Measurements from ENCODE around the gene FIBCD1. TPM values are rescaled to one million over a fixed set of nuclear protein-coding genes. Genes with fewer than 3 reads are reported as not detected.

The FIBCD1 gene
- polyA plus RNA-seq, 6 donors from 2014 or later, result not detected

DNA sequence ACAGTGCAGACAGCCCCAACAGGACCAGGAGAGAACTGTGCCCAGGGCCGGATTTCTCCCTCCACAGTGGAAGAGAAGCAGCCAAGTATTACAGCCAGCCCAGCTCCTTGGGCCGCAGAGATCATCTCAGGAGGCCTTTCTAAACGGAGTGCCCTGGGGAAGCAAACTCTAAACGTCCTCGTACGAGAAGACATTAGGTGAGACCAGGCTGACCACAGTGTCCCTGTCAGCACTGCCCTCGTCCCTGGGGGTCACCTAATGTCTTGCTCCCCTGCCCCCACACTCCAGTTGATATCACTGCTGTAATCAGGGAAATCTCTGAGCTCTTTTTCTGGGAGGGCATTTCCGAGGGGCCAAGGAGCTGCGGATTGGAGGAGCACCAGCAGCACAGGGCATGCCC, 48.9 kb downstream of the FIBCD1 start:
- peaks cover 0 to 10% of the 10 kb centered on the region in 2 donors for H3K36me3 Mint-ChIP-seq
- no peak for ATAC-seq (ENCODE audit: low read depth in 2 of 2)
- no peak overlapping the region for H3K4me3 Mint-ChIP-seq
- peaks cover 3 to 8% (median 6%) of the 10 kb centered on the region in 3 donors for H3K4me1 Mint-ChIP-seq
- no peaks in the 10 kb centered on the region for H3K27me3 Mint-ChIP-seq
- DNase-seq, result no peak
- no peaks in the 10 kb centered on the region for H3K9me3 Mint-ChIP-seq
- H3K27ac Mint-ChIP-seq, result peak overlapping the region in 1 of 6 donors; percentile 38

DNA sequence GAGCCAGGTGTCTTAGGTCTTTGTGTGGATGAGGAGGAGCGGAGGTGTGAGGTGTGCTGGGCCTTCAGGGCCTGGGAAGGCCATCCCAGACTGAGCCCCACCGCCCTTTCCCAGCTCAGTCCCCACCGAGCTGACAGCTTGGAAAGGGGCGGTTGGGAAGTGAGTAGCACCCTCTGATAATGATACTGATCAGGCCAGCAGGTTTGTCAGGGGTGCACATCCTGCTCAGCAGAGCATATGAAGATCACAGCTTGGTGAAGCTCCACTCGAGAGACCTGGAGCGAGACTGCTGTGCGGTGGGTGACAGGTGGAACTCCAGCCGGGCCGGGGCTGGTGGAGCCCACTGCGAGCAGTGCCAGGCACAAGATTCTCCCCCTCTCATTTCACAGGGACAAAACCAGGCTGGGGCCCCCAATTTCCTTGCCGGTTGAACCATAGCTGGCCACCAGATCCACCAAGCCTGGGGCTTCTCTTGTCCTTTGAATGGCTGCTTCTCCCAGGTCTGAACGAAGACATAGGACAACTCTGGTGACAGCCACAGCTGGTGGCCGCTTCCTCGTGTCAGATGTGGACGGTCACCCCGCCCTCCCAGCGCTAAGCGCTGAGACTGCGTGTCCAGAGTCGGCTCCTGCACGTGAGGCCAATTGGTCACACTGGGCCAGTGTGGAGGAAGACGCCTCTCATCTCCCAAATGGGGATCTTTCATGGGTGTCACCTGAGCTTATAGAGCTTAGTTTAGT, 50.7 kb downstream of the FIBCD1 start:
- Mint-ChIP-seq H3K36me3 (peaks cover 0 to 20% of the 10 kb centered on the region in 2 donors), H3K4me1 (peaks cover 0 to 8% (median 0%) of the 10 kb centered on the region in 3 donors), H3K9me3 (no peaks in the 10 kb centered on the region), H3K27me3 (no peaks in the 10 kb centered on the region), H3K27ac (no peak overlapping the region), H3K4me3 (no peak overlapping the region)
- no peak for ATAC-seq (ENCODE audit: low read depth in 2 of 2)
- DNase-seq, result no peak

DNA sequence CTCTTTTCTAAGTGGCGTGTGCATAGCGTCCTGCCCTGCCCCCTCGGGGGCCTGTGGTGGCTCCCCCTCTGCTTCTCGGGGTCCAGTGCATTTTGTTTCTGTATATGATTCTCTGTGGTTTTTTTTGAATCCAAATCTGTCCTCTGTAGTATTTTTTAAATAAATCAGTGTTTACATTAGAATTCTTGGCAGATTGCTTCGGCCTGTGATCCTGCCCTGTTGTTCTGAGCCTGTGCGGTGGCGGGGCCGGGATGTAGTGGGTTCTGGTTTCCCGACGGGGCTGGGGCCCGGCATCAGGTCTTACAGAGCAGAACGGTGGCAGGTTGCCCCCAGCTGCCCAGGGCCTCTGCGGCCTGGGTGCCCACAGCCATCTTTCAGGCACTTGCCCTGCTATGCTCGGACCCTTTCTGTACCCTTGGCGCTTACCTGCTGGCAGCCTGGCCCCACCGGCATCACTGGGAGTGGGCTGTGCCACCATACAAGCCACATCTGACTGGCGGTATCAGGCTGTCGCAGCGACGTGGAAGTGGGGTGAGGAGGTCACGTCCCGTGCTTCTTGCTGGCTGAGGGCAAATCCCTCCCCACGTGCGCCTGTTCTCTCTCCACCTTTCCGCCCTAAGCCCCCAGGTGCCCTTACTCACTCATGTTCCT, 51.4 kb downstream of the FIBCD1 start:
- H3K4me3 Mint-ChIP-seq, result peak overlapping the region in 1 of 8 donors; percentile 21
- H3K27ac Mint-ChIP-seq, result no peak overlapping the region

DNA sequence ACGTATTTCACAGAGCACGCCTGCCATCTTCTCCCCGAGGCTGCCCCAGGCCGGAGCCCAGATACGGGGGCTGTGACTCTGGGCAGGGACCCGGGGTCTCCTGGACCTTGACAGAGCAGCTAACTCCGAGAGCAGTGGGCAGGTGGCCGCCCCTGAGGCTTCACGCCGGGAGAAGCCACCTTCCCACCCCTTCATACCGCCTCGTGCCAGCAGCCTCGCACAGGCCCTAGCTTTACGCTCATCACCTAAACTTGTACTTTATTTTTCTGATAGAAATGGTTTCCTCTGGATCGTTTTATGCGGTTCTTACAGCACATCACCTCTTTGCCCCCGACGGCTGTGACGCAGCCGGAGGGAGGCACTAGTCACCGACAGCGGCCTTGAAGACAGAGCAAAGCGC, 52.1 kb downstream of the FIBCD1 start:
- H3K4me3 Mint-ChIP-seq, result no peak overlapping the region
- H3K27ac Mint-ChIP-seq, result peak overlapping the region in 1 of 6 donors; percentile 62
- ATAC-seq (ENCODE audit: low read depth in 2 of 2), result no peak
- H3K27me3 Mint-ChIP-seq, result no peaks in the 10 kb centered on the region
- peaks cover 0 to 20% of the 10 kb centered on the region in 2 donors for H3K36me3 Mint-ChIP-seq
- no peak for DNase-seq
- H3K4me1 Mint-ChIP-seq, result peaks cover 0 to 8% (median 0%) of the 10 kb centered on the region in 3 donors
- H3K9me3 Mint-ChIP-seq, result no peaks in the 10 kb centered on the region

More for the DNA sequence above, 51.4 kb downstream of the FIBCD1 start:
- DNase-seq (no peak), ATAC-seq (ENCODE audit: low read depth in 2 of 2) (no peak)
- Mint-ChIP-seq H3K9me3 (no peaks in the 10 kb centered on the region), H3K27me3 (no peaks in the 10 kb centered on the region), H3K36me3 (peaks cover 0 to 20% of the 10 kb centered on the region in 2 donors), H3K4me1 (peaks cover 0 to 8% (median 0%) of the 10 kb centered on the region in 3 donors)

DNA sequence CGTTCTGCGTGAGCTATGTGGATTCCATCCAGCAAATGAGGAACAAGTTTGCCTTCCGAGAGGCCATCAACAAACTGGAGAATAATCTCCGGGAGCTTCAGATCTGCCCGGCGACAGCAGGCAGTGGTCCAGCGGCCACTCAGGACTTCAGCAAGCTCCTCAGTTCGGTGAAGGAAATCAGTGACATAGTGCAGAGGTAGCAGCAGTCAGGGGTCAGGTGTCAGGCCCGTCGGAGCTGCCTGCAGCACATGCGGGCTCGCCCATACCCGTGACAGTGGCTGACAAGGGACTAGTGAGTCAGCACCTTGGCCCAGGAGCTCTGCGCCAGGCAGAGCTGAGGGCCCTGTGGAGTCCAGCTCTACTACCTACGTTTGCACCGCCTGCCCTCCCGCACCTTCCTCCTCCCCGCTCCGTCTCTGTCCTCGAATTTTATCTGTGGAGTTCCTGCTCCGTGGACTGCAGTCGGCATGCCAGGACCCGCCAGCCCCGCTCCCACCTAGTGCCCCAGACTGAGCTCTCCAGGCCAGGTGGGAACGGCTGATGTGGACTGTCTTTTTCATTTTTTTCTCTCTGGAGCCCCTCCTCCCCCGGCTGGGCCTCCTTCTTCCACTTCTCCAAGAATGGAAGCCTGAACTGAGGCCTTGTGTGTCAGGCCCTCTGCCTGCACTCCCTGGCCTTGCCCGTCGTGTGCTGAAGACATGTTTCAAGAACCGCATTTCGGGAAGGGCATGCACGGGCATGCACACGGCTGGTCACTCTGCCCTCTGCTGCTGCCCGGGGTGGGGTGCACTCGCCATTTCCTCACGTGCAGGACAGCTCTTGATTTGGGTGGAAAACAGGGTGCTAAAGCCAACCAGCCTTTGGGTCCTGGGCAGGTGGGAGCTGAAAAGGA, 53.3 kb downstream of the FIBCD1 start:
- DNase-seq (no peak), ATAC-seq (ENCODE audit: low read depth in 2 of 2) (no peak)
- no peaks in the 10 kb centered on the region for H3K27me3 Mint-ChIP-seq
- no peaks in the 10 kb centered on the region for H3K9me3 Mint-ChIP-seq
- H3K4me3 Mint-ChIP-seq, result peak overlapping the region in 1 of 8 donors; percentile 42
- peaks cover 0 to 8% (median 0%) of the 10 kb centered on the region in 3 donors for H3K4me1 Mint-ChIP-seq
- peaks cover 11 to 20% of the 10 kb centered on the region in 2 donors for H3K36me3 Mint-ChIP-seq
- no peak overlapping the region for H3K27ac Mint-ChIP-seq

DNA sequence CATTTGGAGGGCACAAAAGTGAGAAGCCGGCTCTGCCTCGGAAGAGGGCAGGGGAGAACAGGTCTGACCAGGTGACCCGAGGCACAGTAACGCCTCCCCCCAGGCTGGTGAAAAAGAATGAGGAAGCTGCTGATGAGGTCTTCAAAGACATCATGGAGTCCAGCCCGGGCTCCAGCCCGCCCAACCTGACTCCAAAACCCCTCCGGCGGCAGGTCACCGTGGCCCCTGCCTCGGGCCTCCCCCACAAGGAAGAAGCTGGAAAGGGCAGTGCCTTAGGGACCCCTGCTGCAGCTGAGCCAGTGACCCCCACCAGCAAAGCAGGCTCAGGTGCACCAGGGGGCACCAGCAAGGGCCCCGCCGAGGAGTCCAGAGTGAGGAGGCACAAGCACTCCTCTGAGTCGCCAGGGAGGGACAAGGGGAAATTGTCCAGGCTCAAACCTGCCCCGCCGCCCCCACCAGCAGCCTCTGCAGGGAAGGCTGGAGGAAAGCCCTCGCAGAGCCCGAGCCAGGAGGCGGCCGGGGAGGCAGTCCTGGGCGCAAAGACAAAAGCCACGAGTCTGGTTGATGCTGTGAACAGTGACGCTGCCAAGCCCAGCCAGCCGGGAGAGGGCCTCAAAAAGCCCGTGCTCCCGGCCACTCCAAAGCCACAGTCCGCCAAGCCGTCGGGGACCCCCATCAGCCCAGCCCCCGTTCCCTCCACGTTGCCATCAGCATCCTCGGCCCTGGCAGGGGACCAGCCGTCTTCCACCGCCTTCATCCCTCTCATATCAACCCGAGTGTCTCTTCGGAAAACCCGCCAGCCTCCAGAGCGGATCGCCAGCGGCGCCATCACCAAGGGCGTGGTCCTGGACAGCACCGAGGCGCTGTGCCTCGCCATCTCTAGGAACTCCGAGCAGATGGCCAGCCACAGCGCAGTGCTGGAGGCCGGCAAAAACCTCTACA, 54.2 kb downstream of the FIBCD1 start:
- Mint-ChIP-seq H3K9me3 (no peaks in the 10 kb centered on the region), H3K4me3 (no peak overlapping the region), H3K27me3 (no peaks in the 10 kb centered on the region), H3K4me1 (peaks cover 0 to 8% (median 0%) of the 10 kb centered on the region in 3 donors), H3K27ac (peak overlapping the region in 1 of 6 donors; percentile 85), H3K36me3 (peaks cover 13 to 20% of the 10 kb centered on the region in 2 donors)
- no peak for ATAC-seq (ENCODE audit: low read depth in 2 of 2)
- no peak for DNase-seq

DNA sequence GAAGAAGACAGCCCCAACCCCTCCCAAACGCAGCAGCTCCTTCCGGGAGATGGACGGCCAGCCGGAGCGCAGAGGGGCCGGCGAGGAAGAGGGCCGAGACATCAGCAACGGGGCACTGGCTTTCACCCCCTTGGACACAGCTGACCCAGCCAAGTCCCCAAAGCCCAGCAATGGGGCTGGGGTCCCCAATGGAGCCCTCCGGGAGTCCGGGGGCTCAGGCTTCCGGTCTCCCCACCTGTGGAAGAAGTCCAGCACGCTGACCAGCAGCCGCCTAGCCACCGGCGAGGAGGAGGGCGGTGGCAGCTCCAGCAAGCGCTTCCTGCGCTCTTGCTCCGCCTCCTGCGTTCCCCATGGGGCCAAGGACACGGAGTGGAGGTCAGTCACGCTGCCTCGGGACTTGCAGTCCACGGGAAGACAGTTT, 54.9 kb downstream of the FIBCD1 start:
- no peak overlapping the region for H3K4me3 Mint-ChIP-seq
- H3K27me3 Mint-ChIP-seq, result no peaks in the 10 kb centered on the region
- no peak for DNase-seq
- H3K9me3 Mint-ChIP-seq, result no peaks in the 10 kb centered on the region
- ATAC-seq (ENCODE audit: low read depth in 2 of 2), result no peak
- peak overlapping the region in 1 of 6 donors; percentile 65 for H3K27ac Mint-ChIP-seq
- peaks cover 20 to 24% of the 10 kb centered on the region in 2 donors for H3K36me3 Mint-ChIP-seq
- H3K4me1 Mint-ChIP-seq, result peaks cover 0 to 8% (median 0%) of the 10 kb centered on the region in 3 donors

DNA sequence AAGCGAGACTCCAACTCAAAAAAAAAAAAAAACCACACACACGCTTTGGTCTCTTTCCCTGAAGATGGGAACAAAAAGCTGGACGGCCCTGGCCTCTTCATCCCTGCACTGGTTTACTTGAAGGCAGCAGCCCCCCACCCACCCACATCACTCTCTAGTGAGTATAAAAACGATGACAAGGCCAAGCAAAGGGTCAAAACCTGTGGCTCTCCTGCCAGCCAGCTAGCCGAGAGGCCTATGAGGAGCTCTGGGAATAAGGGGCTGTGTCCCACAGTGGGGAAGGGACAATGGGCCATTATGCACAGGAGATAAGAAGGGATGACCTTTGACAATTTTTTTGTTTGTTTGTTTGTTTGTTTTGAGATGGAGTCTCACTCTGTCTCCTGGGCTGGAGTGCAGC, 55.6 kb downstream of the FIBCD1 start:
- H3K27me3 Mint-ChIP-seq, result no peaks in the 10 kb centered on the region
- DNase-seq, result no peak
- H3K4me3 Mint-ChIP-seq, result no peak overlapping the region
- H3K27ac Mint-ChIP-seq, result no peak overlapping the region
- H3K4me1 Mint-ChIP-seq, result peaks cover 0 to 8% (median 0%) of the 10 kb centered on the region in 3 donors
- no peak for ATAC-seq (ENCODE audit: low read depth in 2 of 2)
- peaks cover 20 to 27% of the 10 kb centered on the region in 2 donors for H3K36me3 Mint-ChIP-seq
- H3K9me3 Mint-ChIP-seq, result no peaks in the 10 kb centered on the region

DNA sequence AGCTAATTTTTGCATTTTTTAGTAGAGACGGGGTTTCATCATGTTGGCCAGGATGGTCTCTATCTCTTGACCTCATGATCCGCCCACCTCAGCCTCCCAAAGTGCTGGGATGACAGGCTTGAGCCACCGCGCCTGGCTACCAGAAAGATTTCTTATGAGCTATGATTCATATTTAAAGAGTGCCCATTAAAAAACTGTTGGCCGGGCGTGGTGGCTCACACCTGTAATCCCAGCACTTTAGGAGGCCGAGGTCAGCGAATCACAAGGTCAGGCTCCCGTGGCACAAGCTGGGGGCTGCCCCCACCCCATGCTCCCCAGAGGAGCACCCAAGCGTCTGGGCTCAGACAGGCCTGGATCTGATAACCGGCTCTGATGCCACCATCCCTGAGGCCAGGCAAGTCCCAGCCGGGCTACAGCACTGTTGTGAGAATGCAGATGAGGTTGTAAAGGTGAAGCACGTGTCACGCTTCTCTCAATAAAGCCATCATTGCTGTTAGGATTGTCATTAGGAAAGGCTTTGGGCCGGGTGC, 56.3 kb downstream of the FIBCD1 start:
- H3K4me1 Mint-ChIP-seq, result peaks cover 0 to 8% (median 0%) of the 10 kb centered on the region in 3 donors
- peaks cover 20 to 27% of the 10 kb centered on the region in 2 donors for H3K36me3 Mint-ChIP-seq
- H3K9me3 Mint-ChIP-seq, result no peaks in the 10 kb centered on the region
- no peak overlapping the region for H3K27ac Mint-ChIP-seq
- ATAC-seq (ENCODE audit: low read depth in 2 of 2) (no peak), DNase-seq (no peak)
- H3K27me3 Mint-ChIP-seq, result no peaks in the 10 kb centered on the region
- no peak overlapping the region for H3K4me3 Mint-ChIP-seq

DNA sequence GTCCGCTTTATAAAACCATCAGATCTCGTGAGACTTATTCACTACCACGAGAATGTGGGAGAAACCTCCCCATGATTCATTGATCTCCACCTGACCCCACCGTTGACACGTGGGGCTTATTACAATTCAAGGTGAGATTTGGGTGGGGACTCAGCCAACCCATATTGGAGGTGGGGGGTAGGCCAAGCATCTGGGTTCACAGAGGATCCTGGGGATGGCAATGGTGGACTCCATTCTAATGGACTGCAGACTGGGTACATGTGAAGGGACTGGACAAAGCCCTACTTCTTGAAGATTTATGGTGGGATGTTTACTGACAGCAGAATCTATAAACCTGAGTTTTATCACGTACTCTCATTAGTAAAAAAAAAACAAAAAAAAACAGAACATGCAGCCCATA, 57.5 kb downstream of the FIBCD1 start:
- Mint-ChIP-seq H3K27ac (no peak overlapping the region), H3K36me3 (peaks cover 20 to 27% of the 10 kb centered on the region in 2 donors), H3K9me3 (no peaks in the 10 kb centered on the region), H3K27me3 (no peaks in the 10 kb centered on the region), H3K4me3 (no peak overlapping the region), H3K4me1 (no peaks in the 10 kb centered on the region)
- no peak for ATAC-seq (ENCODE audit: low read depth in 2 of 2)
- no peak for DNase-seq

DNA sequence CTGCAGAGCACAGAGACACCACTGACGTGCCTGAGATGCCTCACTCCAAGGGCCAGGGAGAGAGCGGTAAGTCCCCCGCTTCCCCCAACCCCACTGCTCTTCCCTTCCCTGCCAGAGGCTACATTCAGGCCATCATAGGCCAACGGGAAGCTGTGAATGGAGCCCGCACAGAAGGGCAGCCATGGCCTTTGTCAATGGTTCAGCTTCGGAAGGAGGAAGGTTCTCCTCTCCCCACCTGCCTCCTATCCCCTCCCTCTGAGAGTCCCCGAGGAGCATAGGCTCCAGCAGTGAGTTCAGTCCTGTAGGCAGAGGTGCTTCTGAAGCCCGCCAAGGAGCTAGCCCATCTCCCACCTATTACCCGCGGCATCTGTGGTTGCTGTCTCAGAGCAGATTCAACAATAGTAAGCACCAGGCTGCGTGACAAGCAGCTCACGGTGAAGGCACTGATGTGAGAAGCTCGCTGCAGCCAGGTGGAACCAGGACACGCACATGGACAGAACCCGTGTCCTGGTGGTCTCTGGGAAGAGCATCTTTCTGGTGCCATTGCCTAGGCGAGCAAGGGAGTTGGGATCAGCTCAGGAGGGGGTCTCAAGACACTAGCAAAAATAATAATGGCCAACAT, 58.3 kb downstream of the FIBCD1 start:
- no peak for ATAC-seq (ENCODE audit: low read depth in 2 of 2)
- Mint-ChIP-seq H3K9me3 (no peaks in the 10 kb centered on the region), H3K27me3 (no peaks in the 10 kb centered on the region), H3K4me1 (no peaks in the 10 kb centered on the region), H3K4me3 (no peak overlapping the region), H3K36me3 (peaks cover 20 to 24% of the 10 kb centered on the region in 2 donors), H3K27ac (no peak overlapping the region)
- DNase-seq, result no peak

DNA sequence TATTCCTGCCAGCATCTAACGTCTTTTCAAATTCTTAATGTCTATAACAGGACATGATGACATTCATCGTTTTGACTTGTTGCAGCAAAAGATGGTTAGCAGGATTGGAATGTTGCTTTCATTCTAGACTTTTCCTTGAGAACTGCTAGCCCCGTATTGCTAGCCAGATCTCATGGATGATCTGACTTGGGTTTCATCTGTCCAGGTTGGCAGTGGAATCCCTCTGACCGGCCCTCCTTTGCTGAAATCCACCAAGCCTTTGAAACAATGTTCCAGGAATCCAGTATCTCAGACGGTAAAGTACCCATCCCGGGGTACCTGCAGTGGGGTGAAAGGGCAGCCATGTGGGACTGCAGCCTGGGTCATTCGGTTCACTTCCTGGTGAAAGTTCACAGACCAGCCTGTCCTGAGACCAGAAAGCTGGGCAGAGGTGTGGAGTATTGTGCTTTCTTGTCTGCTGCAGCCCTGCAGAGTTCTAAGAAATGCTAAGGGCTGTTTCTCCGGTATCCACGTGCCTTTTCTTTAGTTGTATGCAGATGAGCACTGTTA, 59.1 kb downstream of the FIBCD1 start:
- ATAC-seq (ENCODE audit: low read depth in 2 of 2), result no peak
- Mint-ChIP-seq H3K4me3 (no peak overlapping the region), H3K27me3 (no peaks in the 10 kb centered on the region), H3K4me1 (no peaks in the 10 kb centered on the region), H3K9me3 (no peaks in the 10 kb centered on the region), H3K36me3 (peaks cover 20 to 23% of the 10 kb centered on the region in 2 donors), H3K27ac (no peak overlapping the region)
- DNase-seq, result no peak
